Measurements from ENCODE around the gene RSPH3.
A peak's percentile ranks its signal among the peaks of the same experiment; 100 is the strongest.
"Not testable (repeated sequence)": the region's sequence is repeated elsewhere in the genome, so short reads cannot be mapped to it uniquely, and the experiment has no call there.

RSPH3 gene

DNA sequence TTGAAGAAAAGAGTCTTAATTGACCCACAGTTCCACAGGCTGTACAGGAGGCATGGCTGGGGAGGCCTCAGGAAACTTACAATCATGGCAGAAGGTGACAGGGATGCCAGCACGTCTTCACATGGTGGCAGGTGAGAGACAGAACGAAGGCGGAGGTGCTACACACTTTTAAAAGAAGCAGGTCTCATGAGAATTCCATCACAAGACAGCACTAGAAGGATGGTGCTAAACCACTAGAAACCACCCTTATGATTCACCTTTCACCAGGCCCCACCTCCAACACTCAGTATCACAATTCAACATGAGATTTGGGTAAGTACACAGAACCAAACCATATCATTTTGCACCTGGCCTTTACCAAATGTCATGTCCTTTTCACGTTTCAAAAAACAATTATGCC is 23.9 kb upstream of the RSPH3 start:
- DNase-seq = no peak

DNA sequence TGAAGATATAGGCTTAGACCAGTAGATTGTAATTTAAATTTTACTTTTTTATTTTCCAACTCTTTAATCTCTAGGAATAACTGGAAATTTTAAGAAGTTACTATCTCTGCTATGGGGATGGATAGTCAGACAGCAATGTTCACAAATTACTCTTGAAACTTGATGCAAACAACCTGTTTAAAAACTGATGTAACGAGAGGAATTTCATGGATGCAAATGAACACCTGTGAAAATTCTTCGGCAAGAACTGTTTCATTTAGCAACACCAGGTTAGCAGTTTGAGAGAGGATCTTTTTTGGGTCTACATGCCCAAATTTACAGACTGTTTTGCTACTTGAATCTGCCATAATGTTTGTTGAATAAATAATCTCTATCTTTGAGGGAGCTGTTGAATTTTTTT is 20.0 kb upstream of the RSPH3 start:
- no peak for DNase-seq

DNA sequence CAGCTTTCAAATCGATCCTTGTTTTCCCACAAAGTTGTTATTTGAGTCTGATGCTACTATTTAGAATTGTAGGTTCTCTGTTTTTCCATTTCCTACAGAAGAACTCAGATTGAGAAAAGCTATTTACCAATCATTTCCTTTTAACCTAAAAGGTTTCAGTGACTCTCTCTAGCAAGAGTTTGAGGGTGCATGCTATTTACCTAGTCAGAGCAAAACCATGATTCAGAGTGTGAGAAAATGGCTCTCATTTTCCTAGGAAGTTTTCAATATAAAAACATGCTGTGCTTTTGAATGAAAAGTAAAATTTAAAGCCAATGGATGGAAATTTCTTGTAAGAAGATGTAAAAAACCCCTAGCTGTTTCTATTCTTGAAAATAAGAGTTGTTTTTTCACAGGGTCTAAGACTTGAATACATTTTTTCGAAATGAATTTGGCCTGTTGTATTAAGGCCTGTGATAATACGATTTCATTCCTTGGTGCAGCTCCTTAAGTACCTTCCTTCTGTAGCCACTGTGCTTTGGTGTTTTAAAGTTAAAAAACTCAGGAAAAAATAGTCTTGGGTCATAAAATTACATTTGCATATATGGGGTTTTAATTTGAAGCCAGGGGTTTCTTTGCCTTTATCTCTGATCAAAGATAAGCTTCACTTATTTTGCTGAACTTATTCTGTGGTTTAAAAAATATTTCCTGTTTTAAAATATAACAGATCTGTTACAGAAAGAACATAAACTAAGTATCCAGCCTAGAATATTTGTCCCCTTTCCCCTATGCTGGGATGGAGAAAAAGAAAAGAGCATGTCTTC is 18.0 kb upstream of the RSPH3 start:
- no peak for DNase-seq

DNA sequence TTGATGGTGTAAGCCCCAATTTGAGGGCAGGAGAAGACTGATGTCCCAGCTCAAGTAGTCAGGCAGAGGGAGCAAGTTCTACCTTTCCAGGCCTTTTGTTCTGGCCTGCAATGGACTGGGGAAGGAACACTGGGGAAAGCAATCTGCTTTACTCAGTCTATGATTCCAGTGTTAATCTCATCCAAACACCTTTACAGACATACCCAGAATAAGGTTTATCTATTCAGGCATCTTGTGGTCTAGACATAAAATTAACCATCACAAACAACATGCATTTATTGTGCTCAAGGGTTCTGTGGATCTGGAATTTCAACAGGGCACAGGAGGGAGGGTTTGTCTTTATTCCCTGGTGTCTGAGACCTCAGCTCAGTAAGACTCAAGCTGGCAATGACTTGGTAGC is 14.4 kb upstream of the RSPH3 start:
- DNase-seq = no peak

DNA sequence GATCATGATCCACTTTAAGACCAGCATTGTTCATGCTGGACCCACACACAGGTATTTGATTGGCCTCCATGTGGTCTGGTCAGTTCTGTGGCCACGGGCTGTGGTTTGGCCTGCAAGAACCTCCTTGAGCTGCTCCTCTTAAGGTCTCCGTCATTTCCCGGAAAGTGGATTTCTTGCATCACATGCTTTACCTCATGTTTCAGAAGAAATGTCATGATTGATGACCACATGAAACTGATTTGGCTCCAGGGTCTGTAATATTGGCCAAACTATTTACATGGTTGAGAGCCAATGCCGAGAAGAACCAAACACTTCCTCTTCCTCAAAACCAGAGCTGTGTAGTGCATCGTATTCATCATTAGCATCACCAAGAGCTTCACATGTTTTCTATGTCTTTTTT is 13.2 kb upstream of the RSPH3 start:
- DNase-seq = no peak

DNA sequence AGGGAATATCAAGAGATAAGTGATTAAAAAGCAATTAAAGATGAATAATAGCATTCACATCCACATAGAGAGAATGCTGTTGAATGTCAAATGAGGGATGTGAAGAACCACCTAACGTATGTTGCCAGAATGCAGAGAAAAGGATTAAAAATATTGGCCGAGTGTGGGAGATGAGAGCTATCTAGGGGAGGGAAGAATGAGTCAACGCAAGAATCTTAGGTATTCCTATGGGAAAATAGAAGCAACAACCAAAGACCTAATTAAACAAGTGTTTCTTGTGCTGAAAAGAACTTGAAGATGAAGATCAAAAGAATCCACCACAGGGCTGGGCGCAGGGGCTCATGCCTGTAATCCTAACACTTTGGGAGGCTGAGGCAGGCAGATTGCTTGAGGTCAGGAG is 12.2 kb upstream of the RSPH3 start:
- no peak for DNase-seq

DNA sequence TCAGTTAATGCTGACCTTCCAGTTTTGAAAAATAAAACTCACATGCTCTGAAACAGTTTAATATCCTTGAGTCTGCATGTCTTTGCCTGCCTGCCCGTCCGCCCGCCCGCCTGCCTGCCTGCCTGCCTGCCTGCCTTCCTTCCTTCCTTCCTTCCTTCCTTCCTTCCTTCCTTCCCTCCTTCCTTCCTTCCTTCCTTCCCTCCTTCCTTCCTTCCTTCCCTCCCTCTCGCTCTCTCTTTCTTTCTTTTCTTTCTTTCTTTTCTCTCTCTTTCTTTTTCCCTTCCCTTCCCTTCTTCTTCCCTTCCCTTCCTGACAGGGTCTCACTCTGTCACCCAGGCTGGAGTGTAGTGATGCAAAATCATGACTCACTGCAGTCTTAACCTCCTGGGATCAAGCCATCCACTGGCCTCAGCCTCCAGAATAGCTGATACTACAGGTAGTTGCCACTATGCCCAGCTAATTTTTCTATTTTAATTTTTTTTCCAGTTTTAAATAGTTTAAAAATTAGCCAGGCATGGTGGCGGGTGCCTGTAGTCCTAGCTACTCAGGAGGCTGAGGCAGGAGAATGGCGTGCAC is 10.1 kb upstream of the RSPH3 start:
- not testable (repeated sequence) for DNase-seq

DNA sequence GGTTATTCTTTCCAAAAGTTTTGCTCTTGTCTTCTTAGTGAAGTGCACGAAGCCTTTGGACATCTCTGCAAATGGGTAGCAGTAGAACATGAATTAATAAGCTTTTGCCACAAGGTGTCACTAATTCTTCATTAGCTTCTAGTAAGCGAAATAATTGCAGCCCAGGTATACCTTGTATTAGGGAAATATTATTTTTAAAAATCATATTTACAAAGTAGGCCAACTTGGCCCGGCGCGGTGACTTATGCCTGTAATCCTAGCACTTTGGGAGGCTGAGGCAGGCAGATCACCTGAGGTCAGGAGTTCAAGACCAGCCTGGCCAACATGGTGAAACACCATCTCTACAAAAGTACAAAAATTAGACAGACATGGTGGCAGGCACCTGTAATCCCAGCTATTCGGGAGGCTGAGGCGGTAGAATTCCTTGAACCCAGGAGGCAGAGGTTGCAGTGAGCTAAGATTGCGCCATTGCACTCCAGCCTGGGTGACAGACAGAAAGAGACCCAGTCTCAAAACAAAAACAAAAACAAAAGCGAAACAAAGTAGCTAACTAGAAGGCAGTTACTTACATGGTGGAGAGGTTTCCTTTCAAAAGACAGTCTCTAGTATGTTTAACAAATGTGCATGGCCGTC is 8.8 kb upstream of the RSPH3 start:
- DNase-seq = peak; percentile 66

DNA sequence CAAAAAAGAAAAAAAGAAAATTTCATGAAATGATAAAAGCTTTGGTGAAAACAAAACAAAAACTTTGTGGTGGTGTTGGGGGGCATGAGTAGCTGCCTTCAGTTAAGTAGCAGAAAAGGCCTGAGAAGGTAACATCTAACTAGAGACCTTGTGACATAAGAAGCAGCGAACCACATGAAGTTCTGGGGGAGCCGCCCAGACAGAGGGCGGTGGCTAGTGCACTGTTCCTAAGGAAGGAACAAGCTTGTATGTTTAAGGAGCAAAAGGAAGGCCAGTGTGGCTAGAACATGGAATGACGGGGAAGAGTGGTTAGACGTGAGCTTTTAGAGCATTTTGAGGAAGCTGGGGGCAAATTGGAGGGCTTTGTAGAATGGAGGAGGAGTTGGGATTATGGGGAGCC is 7.5 kb upstream of the RSPH3 start:
- DNase-seq = no peak

DNA sequence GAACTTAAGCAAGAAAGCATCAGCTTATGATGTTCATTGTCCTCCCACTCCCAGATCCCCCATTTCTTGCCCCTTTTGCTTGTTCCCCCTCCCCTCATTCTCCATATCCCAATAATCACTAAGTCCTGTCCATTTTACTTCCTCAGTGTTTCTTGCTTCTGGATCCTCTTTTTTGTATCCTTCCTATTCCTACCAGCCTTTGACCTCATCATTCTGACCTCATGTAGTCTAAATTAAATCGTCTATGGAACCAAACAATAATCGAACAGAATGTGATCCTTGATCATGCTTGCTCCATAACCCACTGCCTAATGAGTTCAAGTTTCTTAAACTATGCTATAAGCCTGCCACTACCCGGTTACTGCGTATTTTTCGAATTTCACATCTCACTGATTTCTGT is 5.4 kb upstream of the RSPH3 start:
- no peak for DNase-seq

DNA sequence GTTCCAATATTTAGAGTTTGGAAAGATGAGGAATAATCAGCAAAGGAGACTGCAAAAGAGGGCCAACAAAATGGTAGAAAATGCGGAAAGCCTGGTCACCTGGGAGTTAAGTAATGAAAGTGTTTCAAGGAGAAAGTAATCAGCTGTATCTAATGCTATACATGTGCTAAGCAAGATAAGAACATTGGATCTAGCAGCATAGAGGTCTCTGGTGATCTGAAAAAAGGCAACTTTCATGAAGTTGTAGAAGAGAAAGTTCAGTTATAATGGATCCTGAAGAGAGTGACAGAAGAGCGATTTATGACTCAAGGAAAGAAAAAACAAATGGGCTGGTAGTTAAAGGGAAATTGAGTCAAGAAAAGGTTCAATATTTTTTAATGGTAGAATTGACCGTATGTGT is 4.6 kb upstream of the RSPH3 start:
- peak; percentile 23 for DNase-seq

DNA sequence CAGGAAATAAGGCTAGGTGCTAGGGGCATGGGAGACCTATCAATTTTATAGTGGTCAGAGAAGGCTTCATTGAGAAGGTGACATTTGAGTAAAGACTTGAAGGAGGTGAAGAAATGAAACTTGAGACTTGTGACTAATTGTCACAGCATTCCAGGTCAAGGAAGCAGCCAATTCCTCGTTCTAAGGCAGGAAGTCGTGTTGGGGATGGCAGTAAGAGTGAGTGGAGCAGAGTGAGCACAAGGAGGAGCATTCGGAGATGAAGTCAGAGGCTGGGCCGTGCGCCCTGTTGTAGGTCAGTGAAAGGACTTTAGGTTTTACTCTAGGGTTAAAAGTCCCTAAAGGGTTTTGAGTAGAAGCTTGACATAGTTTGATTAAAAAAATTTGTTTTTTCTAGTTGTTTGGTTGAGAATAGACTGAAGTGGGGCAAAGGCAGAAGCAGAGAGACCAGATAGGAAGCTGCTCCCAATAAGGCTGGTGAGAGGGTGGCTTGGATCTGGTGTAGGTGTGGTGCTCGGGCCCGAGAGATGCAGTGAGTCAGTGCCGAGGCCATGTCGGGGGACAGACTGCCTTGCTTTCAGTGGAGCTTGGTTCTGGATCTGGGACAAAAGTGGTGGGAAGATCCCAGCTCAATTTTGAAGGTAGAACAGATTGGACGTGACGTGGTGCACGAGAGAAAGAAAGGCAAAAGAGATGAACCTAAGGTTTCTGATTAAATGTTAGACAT is 2.6 kb upstream of the RSPH3 start:
- DNase-seq = no peak

DNA sequence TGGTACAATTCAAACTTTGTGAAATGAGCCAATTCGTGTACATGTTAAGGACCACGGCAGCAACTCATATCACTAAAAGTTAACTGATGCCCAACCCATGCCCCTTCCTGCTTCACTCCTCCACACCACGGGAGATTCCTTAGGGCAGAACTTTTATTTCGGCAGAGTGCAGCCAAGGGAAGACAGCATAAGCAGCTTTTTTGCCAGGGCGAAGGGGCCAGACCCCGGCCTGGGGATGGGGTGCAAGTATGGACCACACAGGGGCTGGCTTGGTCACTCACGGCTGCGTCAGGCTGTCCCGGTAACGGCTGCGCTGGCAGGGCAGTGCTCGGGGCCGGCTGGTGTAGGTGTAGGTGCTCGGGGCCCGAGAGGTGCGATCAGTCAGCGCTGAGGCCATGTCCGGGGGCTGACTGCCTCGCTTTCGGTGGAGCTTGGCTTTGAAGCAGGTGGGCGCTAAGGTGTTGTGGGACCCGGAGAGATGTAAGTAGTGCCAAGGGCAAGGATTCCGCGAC is 792 bp downstream of the RSPH3 start:
- DNase-seq = no peak

DNA sequence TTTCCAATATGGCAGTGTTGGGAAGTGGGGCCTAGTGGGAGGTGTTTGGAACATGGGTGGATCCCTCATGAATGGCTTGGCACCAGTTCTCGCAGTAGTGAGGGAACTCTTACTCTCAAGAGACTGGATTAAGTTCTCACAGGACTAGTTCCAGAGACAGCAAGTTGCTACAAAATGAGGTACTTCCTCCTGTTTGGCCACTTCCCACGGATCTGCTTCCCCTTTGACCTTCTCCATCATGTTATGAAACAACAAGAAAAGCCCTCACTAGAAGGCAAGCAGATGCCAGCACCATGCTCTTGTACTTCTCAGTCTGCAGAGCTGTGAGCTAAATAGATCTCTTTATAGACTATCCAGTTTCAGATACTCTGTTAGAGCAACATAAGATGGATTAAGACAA is 3.1 kb downstream of the RSPH3 start:
- no peak for DNase-seq

DNA sequence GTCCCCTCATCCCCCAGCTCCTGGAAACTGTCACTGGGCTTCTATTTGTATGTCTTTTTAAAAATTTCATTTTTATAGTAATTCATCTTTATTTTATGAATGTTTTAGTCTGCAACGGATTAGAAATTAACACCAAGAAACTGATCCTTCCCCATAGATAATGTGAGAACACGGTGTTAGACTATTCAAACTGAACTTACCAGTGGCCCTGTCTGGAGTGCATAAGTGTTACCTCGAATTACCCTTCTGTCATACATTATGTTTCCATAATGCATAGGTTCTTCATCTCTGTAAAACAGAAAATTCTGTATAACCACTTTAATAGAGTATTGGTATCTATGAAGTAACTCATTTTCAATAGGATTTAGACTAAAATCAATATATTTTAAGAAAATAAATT is 6.4 kb downstream of the RSPH3 start:
- DNase-seq = no peak

DNA sequence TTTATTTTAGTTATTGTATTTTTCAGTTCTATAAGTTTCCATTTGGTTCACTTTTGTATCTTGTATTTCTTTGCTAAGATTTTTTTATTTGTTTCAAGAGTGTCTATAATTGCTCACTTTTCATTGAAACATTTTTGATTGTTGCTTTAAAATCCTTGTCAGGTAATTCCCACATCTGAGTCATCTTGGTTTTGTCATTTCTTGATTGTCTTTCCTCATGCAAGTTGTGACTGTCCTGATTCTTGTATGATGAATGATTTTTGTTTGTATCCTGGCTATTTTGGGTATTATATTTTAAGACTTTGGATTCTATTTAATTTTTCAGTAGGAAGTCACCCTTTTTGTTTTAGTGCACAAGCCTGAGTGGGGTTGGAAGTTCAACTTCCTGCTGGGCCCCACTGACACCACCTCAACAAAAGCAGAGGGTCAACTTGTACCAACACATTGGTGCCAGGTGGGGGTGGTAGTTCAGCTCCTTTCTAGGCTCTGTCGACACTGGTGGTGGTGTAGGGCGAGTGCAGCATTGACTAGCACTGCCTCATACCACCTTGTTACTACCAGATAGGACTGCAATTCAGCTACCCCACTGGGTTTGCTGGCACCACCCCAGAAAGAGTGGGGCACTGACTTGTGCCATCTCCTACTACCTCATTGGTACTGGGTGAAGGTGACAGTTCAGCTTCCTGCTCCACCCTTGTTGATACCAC is 8.8 kb downstream of the RSPH3 start:
- peak; percentile 44 for DNase-seq

DNA sequence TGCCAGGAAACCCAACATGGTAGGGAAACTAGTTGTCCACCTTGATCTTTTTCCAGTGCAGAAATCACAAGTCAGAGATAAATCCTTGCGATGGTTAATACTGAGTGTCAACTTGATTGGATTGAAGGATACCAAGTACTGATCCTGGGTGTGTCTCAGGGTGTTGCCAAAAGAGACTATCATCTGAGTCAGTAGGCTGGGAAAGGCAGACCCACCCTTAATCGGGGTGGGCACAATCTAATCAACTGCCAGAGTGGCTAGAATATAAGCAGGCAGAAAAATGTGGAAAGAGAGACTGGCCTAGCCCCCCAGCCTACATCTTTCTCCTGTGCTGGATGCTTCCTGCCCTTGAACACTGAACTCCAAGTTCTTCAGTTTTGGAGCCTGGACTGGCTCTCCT is 10.3 kb downstream of the RSPH3 start:
- peak; percentile 75 for DNase-seq

DNA sequence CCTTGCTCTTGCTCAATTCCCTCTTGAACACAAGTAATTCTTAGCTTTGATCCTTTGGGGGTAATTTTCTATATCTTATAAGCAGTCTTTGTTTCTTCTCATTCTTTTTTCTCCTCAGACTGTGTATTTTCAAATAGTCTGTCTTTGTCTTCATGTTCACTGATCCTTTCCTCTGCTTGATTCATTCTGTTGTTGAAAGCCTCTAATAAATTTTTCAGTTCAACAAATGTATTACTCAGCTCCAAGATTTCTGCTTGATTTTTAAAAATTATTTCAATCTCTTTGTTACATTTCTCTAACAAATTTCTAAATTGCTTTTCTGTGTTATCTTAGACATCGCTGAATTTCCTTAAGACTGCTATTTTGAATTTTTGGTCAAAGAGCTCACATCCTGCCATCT is 11.5 kb downstream of the RSPH3 start:
- DNase-seq = no peak

DNA sequence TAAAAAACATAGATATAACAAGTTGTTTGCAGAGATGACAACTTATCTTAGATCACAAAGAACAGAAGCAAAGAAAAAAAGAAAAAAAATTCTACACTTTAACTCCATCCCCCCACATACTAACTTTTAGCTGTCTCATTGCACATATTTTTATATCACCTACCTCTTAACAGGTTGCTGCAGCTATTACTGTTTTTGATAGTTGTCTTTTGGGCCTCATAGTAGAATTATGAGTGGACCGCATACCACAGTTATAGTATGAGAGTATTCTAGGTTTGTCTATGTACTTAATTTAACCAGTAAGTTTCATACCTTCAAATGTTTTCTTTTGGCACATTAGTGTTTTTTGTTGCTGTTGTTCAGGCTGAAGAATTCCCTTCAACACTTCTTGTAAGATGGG is 12.3 kb downstream of the RSPH3 start:
- DNase-seq = no peak

DNA sequence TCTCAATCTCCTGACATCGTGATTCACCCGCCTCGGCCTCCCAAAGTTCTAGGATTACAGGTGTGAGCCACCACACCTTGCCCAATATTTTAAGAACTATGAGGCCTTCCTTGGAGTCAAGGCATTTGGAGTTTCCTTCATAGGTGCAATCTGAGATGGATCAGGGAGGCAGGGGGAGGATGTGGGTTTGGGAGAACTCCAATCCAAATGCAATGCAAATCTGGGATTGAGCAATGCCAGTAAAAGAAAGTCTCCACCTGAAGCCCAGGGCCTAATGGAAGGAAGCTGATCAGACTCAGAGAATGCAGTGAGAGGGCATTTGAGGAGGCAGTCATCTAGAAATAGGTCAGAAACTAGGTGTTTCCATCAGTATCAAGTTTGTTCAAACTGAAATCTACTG is 21.2 kb downstream of the RSPH3 start:
- DNase-seq = no peak

DNA sequence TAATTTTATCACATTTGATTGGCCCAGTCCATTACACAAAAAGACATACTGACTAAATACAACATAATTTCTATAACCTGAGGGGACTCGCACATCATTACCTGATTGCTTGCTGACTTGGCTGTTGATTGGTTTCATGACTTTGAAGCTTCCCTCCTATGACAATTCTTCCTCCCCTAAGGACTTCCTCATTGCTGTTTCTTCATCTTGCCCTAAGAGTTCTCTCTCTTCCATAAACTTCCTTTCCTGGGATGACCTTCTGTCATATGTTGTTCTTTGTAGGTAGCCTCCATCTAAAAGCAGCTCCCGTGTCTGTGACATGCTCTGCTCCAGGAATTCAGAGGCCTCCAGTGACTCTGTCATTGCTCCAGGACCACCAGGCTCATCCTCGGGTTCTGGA is 22.6 kb downstream of the RSPH3 start:
- DNase-seq = no peak

DNA sequence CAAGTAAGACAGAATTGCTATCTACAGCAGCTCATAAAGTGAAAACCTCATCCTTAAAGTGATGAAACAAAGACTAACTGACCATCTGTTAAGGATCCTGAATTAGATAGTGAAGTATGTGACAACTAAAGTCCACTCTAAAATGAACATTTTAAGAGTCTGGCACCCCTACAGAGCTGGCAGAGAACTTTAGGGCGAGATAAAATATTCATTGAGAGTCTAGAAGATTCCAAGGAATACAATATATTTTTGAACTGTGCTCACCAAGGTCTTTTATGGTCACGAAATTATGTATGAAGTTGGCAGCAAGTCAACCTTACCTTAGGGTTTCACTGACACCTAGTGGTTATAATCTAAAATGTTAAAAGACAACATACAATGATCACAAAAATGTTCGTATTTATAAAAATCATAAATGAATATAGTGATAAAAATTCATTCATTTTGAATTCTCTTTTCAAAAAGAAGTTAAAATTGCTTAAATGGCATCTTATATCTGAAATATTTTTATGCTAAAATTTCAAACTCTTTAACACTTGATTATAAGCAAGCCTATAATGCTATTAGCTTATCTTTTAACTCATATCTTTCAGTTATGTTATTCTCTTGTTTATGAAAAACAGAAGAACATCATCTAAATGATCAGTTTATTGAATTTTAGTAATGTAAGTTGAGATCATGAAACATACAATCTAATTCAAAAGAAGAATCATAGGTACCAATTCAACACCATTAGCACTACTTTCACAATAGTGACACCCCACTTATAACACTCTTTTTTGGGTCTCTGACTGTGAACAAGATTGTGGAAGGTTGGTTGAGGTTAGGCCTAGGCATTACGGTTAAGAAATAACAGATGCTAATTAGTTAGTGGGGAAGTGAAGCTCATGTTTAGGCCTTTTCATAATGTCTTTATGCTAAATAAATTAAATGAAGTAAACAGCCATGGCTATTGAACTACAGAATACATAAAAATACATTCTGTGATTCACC is 27.5 kb downstream of the RSPH3 start:
- peak; percentile 82 for DNase-seq
